Memory B cell (primary cell): ENCODE results near the gene FYB2.

Experiments used
- ATAC-seq: fragments of 150-1000 bp; cut with Tn5 transposase; 2 replicates; pipeline ENCODE4 v1.10.0; 2021; ENCODE audit warnings: low read depth, mild to moderate bottlenecking, moderate library complexity
- DNase-seq, 2 donors: peaks; one replicate each; pipeline ENCODE4 v3.0.0; 2022; ENCODE audit warnings: low spot score in 2 of 2
- H3K27ac Mint-ChIP-seq: one replicate; pipeline ENCODE4 v1.8.0; 2022; ENCODE audit warnings: mild to moderate bottlenecking, moderate library complexity, mixed read lengths
- H3K27me3 Mint-ChIP-seq: one replicate; pipeline ENCODE4 v1.8.0; 2022; ENCODE audit warnings: mixed read lengths
- H3K36me3 Mint-ChIP-seq: one replicate; pipeline ENCODE4 v1.8.0; 2022; ENCODE audit warnings: mild to moderate bottlenecking, mixed read lengths
- H3K4me1 Mint-ChIP-seq: one replicate; pipeline ENCODE4 v1.8.0; 2022; ENCODE audit warnings: mixed read lengths
- H3K4me3 Mint-ChIP-seq: one replicate; pipeline ENCODE4 v1.8.0; 2022; ENCODE audit warnings: mild to moderate bottlenecking, moderate library complexity, mixed read lengths
- H3K9me3 Mint-ChIP-seq: one replicate; pipeline ENCODE4 v1.8.0; 2022; ENCODE audit warnings: mixed read lengths

FYB2 gene

DNA sequence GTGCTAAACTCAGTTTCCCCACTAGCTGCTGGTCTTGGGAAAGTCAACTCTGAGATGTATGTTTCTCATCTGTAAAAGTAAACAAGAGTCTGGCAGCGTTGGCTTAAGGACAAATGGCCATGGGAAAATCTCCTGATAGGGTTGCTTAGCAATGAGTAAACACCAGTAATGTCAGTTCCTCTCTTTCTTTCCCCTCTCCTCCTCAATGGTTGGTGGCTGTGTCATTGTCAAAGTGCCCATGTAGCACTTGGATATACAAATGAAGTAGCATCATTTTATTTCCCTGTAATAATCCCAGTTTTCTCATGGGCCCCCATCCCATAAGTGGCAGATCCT lies 2.2 kb upstream of the FYB2 start:
- Mint-ChIP-seq H3K36me3 (no peaks in the 10 kb centered on the region), H3K4me3 (no peak overlapping the region), H3K9me3 (no peaks in the 10 kb centered on the region), H3K27me3 (peaks cover 18% of the 10 kb centered on the region), H3K27ac (no peak overlapping the region), H3K4me1 (no peaks in the 10 kb centered on the region)
- no peak for ATAC-seq
- no peak for DNase-seq

- Mint-ChIP-seq H3K36me3 (no peaks in the 10 kb centered on the region), H3K4me1 (no peaks in the 10 kb centered on the region), H3K9me3 (no peaks in the 10 kb centered on the region), H3K27me3 (peaks cover 13% of the 10 kb centered on the region), H3K27ac (no peak overlapping the region), H3K4me3 (no peak overlapping the region)
- ATAC-seq: peak; percentile 65
- DNase-seq: peak; percentile 52 to 64
Measured at GRCh38 chr1:56820755-56821461, 1.7 kb upstream of the FYB2 start.

DNA sequence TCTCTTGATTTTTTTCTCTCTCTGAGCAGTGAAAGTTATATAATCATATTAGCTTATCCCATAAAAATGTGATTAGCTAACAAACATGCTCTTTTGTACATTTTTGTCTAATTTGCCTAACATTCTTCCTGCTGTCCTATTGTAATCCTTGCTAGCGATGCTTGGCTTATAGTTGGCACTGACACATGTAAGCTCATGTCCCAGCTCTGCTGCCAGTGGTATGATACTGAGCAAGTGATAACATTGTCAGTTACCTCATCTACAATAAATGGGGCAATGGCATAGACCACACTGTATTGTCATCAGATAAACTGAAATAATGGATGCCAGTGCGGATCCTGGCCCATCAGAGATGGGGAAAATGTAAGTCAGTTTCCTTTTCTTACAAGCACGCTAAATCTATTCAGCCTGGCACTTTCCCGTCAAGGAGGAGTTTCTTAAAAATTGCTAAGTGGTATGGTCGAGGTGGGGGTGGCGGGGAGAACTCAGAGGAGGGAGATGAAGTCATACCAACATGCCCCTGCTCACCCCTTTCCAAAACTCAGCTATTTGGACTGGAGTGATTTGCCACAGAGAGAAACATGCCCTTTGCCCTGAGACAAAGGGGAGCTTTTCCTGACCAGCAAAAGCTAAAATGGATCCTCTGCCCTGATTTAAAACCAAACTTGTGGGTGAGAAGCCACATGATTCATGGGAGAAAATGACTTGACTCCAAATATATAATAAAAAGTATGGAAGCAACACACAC lies 1.3 kb downstream of the FYB2 start:
- Mint-ChIP-seq H3K36me3 (peaks cover 3% of the 10 kb centered on the region), H3K4me3 (no peak overlapping the region), H3K27ac (no peak overlapping the region), H3K4me1 (no peaks in the 10 kb centered on the region), H3K9me3 (peaks cover 3% of the 10 kb centered on the region), H3K27me3 (peaks cover 18% of the 10 kb centered on the region)
- ATAC-seq (no peak), DNase-seq (no peak)

DNA sequence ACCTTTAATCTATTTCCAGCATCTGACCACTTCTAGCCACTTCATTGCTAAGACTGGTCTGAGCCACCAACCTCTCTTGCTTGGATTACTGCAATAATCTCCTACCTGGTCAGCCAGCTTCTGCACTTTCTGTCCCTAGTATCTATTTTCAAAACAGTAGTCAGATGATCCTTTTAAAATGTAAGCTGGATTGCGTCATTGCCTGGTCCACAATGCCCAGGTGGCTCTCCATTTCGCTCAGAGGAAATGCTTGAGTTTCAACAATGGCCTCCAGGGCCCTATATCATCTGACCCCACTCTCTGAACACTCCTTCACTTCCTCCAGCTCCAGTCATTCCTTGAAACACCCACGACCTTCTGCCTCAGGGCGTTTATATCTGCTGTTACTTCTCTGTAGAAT lies 2.3 kb downstream of the FYB2 start:
- DNase-seq: no peak
- Mint-ChIP-seq H3K9me3 (peaks cover 3% of the 10 kb centered on the region), H3K4me3 (no peak overlapping the region), H3K4me1 (no peaks in the 10 kb centered on the region), H3K27me3 (peaks cover 20% of the 10 kb centered on the region), H3K36me3 (peaks cover 3% of the 10 kb centered on the region), H3K27ac (no peak overlapping the region)
- ATAC-seq: no peak

DNA sequence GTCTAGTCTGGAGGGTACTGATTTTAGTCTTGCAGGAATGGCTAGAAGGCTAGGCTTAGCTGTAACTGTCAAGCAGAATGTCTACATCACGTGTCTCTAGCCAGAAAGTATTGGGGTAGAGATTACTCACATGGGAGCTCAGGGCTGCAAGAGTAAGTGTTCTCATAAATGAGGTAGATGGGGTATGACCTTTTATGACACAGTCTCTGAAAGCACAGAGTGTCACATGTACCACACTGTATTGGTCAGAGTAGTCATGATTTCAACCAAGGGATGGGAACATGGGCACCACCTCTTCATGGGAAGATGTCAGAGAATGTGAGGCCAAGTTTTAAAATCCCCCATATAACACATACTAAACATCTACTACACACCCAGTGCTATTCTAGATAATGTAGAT lies 2.9 kb downstream of the FYB2 start:
- ATAC-seq: no peak
- Mint-ChIP-seq H3K9me3 (peaks cover 3% of the 10 kb centered on the region), H3K4me3 (no peak overlapping the region), H3K4me1 (no peaks in the 10 kb centered on the region), H3K36me3 (peaks cover 3% of the 10 kb centered on the region), H3K27ac (no peak overlapping the region), H3K27me3 (peaks cover 17% of the 10 kb centered on the region)
- no peak for DNase-seq

DNA sequence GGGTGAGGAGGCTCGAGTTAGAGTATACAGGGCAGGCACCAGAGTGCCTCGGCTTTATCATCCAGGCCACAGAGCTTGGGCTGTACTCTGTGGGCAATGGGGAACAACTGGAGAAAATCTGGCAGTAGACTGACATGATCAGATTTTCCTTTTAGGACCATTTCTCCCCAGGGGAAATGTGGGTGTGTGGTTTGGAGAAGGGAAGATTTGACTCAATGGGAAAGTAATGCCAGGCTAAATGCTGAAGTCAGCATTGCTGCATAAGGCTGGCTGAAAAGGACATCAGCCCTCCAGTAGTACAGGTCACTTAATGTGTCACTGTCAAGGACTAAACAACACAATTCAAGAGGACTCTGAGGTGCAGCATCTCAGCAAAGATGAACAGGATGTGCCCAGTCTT lies 5.0 kb downstream of the FYB2 start:
- Mint-ChIP-seq H3K36me3 (peaks cover 3% of the 10 kb centered on the region), H3K27ac (no peak overlapping the region), H3K4me1 (no peaks in the 10 kb centered on the region), H3K9me3 (peaks cover 3% of the 10 kb centered on the region), H3K4me3 (no peak overlapping the region), H3K27me3 (peaks cover 19% of the 10 kb centered on the region)
- ATAC-seq: no peak
- no peak for DNase-seq

- no peak for ATAC-seq
Measured at GRCh38 chr1:56811331-56811730, 7.9 kb downstream of the FYB2 start.

DNA sequence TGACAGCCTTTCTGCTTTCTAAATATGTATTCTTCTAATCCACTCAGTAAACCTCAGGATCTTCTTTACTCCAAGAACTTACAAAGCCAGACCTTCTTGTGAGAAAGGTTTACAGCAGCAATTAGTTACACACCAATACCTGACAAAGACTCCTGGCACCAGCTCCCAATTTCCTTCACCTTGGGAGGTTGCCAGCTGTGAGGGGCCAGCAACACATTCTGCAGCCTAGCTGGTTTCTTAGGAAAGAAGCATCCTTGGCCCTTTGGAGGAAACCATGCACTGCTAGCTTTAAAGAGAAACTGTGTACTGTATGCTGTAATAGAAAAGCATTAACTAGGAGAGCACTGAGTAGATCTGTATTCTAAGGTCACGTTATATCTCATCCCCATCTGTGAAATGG lies 10.8 kb downstream of the FYB2 start:
- Mint-ChIP-seq H3K27ac (no peak overlapping the region), H3K36me3 (no peaks in the 10 kb centered on the region), H3K9me3 (peaks cover 2% of the 10 kb centered on the region), H3K27me3 (peaks cover 18% of the 10 kb centered on the region), H3K4me3 (no peak overlapping the region), H3K4me1 (no peaks in the 10 kb centered on the region)
- ATAC-seq (no peak), DNase-seq (no peak)

More at GRCh38 chr1:56811331-56811730, 7.9 kb downstream of the FYB2 start:
- DNase-seq: no peak
- H3K27me3 Mint-ChIP-seq: peaks cover 14% of the 10 kb centered on the region
- peaks cover 3% of the 10 kb centered on the region for H3K36me3 Mint-ChIP-seq
- peaks cover 3% of the 10 kb centered on the region for H3K9me3 Mint-ChIP-seq
- H3K4me3 Mint-ChIP-seq: no peak overlapping the region
- H3K4me1 Mint-ChIP-seq: no peaks in the 10 kb centered on the region
- no peak overlapping the region for H3K27ac Mint-ChIP-seq

GRCh38 chr1:56806804-56807203 lies 12.4 kb downstream of the FYB2 start:
- no peak for DNase-seq
- H3K4me1 Mint-ChIP-seq: no peaks in the 10 kb centered on the region
- H3K4me3 Mint-ChIP-seq: no peak overlapping the region
- no peaks in the 10 kb centered on the region for H3K36me3 Mint-ChIP-seq
- H3K27me3 Mint-ChIP-seq: peaks cover 14% of the 10 kb centered on the region
- peaks cover 2% of the 10 kb centered on the region for H3K9me3 Mint-ChIP-seq
- no peak for ATAC-seq
- no peak overlapping the region for H3K27ac Mint-ChIP-seq

DNA sequence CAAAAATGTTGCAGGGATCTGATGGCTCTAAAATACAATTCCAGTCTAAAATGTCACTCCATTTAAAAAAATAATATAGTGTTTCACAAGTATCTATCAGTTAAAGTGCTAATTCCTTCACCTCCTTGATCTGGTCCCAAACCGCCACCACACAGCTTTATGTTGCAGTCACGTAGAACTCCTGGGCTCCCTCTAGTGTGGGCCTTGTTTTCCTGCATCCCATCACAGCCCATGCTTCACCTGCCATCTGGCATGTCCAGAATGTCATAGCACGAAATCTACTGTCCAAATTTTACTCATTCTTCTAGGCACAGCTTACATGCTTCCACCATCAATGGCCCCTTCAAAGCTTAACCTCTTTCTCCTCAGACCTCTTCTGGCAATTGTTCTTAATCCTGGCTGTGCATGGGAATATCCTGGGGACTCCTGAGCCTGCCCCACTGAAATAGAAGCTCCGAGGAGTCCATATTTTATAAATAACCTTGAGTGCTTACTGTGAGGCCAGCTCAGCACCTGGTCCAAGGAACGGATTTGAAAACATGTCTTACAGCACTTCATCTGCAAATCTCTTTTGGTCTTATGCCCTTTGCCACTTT lies 15.5 kb downstream of the FYB2 start:
- Mint-ChIP-seq H3K36me3 (no peaks in the 10 kb centered on the region), H3K27ac (no peak overlapping the region), H3K4me3 (no peak overlapping the region), H3K4me1 (no peaks in the 10 kb centered on the region), H3K9me3 (peaks cover 2% of the 10 kb centered on the region), H3K27me3 (peaks cover 11% of the 10 kb centered on the region)
- no peak for DNase-seq
- peak; percentile 32 for ATAC-seq

DNA sequence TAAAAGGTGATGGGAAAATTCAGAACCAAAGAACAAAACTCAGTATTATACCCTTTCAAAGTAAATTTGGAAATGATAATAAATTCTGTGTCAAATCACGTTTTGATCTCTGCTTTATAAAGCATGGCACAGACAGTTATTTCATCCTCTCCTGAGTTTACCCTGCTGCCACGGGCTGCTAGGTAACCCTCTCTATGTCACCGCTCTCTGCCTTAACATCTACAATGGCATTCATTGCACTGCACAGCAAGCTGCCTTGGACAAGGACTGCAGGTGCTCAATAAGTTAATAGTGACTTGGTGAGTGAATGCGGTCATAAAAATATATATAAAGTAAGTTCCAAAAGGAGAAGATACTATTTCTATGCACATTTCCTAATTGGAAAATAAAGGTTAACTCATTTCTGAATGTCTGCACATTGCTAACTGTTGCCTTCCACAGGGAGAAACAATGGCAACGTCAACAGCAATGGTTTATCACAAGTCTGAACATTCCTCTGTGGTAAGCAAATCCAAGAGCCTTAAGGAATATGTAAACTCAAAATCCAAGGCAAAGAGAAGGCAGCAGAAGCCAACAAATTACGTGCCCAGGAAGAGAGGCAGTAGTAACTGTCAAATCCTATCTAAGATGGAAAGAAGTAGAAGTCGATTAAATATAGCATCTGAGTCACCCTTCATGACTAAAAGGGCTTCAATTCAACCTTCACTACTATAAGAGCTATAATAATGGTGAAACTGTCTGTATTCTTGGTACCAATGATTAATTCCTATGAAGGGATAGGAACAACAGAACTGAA lies 19.4 kb downstream of the FYB2 start:
- no peaks in the 10 kb centered on the region for H3K9me3 Mint-ChIP-seq
- H3K27ac Mint-ChIP-seq: no peak overlapping the region
- no peak overlapping the region for H3K4me3 Mint-ChIP-seq
- no peaks in the 10 kb centered on the region for H3K4me1 Mint-ChIP-seq
- H3K36me3 Mint-ChIP-seq: no peaks in the 10 kb centered on the region
- DNase-seq: no peak
- ATAC-seq: no peak
- H3K27me3 Mint-ChIP-seq: peaks cover 11% of the 10 kb centered on the region

GRCh38 chr1:56798053-56798471 lies 21.1 kb downstream of the FYB2 start:
- ATAC-seq: no peak
- Mint-ChIP-seq H3K4me3 (no peak overlapping the region), H3K4me1 (no peaks in the 10 kb centered on the region), H3K27ac (no peak overlapping the region), H3K9me3 (no peaks in the 10 kb centered on the region), H3K27me3 (peaks cover 9% of the 10 kb centered on the region), H3K36me3 (no peaks in the 10 kb centered on the region)
- DNase-seq: no peak

- no peaks in the 10 kb centered on the region for H3K9me3 Mint-ChIP-seq
- H3K27me3 Mint-ChIP-seq: peaks cover 9% of the 10 kb centered on the region
- no peaks in the 10 kb centered on the region for H3K4me1 Mint-ChIP-seq
- DNase-seq: no peak
- H3K4me3 Mint-ChIP-seq: no peak overlapping the region
- no peak overlapping the region for H3K27ac Mint-ChIP-seq
- ATAC-seq: no peak
- no peaks in the 10 kb centered on the region for H3K36me3 Mint-ChIP-seq
Measured at GRCh38 chr1:56797065-56797685, 22.0 kb downstream of the FYB2 start.

DNA sequence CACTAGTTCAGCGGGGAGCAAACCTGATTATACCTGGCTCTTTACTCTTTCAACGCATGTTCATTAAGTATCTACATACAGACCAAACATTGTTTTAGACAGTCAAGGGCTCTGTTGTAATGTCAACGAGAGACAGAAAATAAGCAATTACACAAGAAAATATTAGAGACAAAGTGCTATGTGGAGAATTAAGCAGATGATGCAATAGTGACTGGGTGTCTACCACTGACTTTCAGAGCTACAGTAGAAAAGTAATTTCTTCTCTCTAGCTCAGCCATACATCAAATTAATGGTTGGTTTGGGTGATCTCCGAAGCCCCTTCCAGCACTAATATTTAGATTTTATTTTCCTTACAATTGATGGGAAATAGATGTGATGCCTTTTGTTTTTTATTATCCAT lies 23.3 kb downstream of the FYB2 start:
- H3K36me3 Mint-ChIP-seq: no peaks in the 10 kb centered on the region
- no peaks in the 10 kb centered on the region for H3K4me1 Mint-ChIP-seq
- DNase-seq (no peak), ATAC-seq (no peak)
- no peaks in the 10 kb centered on the region for H3K9me3 Mint-ChIP-seq
- H3K27ac Mint-ChIP-seq: no peak overlapping the region
- peaks cover 9% of the 10 kb centered on the region for H3K27me3 Mint-ChIP-seq
- no peak overlapping the region for H3K4me3 Mint-ChIP-seq
